Measurements from ENCODE around the gene NMS.

DNA sequence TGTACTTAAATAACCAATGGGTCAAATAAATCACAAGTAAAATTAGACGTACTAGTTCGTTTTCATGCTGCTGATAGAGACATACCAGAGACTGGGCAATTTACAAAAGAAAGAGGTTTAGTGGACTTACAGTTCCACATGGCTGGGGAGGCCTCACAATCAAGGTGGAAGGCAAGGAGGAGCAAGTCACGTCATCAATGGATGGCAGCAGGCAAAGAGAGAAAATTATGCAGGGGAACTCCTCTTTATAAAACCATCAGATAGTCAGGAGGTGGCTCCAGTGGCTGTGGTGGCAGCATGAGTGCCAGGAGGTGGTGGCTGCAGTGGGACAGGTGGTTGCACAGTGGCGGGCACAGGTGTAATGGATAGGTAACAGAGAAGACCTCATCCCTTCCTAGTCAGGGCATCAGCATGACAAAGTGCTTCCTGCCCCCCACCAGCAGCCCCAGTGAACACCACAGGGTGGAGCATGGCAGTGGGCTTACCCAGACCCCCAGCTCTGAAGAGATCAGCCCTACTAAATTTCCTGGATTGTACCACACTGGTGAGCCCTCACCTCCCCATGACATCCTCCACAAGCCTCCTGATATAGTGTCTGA lies 45.9 kb upstream of the NMS start:
- TF ChIP-seq POLR2AphosphoS5 (IDR thresholded peaks at IDR 0.05) (no peak), POLR2A (IDR thresholded peaks at IDR 0.05) (no peak)
- TF ChIP-seq, protein P1, sequence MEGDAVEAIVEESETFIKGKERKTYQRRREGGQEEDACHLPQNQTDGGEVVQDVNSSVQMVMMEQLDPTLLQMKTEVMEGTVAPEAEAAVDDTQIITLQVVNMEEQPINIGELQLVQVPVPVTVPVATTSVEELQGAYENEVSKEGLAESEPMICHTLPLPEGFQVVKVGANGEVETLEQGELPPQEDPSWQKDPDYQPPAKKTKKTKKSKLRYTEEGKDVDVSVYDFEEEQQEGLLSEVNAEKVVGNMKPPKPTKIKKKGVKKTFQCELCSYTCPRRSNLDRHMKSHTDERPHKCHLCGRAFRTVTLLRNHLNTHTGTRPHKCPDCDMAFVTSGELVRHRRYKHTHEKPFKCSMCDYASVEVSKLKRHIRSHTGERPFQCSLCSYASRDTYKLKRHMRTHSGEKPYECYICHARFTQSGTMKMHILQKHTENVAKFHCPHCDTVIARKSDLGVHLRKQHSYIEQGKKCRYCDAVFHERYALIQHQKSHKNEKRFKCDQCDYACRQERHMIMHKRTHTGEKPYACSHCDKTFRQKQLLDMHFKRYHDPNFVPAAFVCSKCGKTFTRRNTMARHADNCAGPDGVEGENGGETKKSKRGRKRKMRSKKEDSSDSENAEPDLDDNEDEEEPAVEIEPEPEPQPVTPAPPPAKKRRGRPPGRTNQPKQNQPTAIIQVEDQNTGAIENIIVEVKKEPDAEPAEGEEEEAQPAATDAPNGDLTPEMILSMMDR (IDR thresholded peaks at IDR 0.05 in 8 of 11, conservative IDR thresholded peaks at IDR 0.05 in 3 of 11), result no peak

All from spleen (tissue), 7 donors.